Measurements from ENCODE around the gene ALG14.

The ALG14 gene

GRCh38 chr1:94980582-94981574 lies 91.9 kb downstream of the ALG14 start:
- Histone ChIP-seq H3K4me2 (ENCODE audit: low read length) (no peak overlapping the region), H3K9ac (ENCODE audit: low read length) (no peak overlapping the region), H2AFZ (ENCODE audit: low read length) (no peak overlapping the region), H3K4me3 (ENCODE audit: low read depth, low read length, poor library complexity, severe bottlenecking) (no peak overlapping the region), H3F3A (ENCODE audit: insufficient read depth, low read length) (no peaks in the 10 kb centered on the region), H3K36me3 (ENCODE audit: insufficient read depth, low read length) (no peaks in the 10 kb centered on the region), H3K27me3 (ENCODE audit: insufficient read depth, low read length) (no peaks in the 10 kb centered on the region), H3K9me3 (ENCODE audit: low read length) (no peaks in the 10 kb centered on the region), H3K79me2 (ENCODE audit: insufficient read depth, low read length) (no peaks in the 10 kb centered on the region), H4K20me1 (ENCODE audit: insufficient read depth, low read length) (no peaks in the 10 kb centered on the region), H3K9me2 (ENCODE audit: low read depth, low read length) (no peaks in the 10 kb centered on the region), H3K4me1 (ENCODE audit: insufficient read depth, low read length, severe bottlenecking) (peaks cover 10% of the 10 kb centered on the region), H3K27ac (ENCODE audit: low read depth, low read length, poor library complexity, severe bottlenecking) (no peak overlapping the region)
- TF ChIP-seq CTCF (IDR thresholded peaks at IDR 0.05; ENCODE audit: low read length) (no peak), EZH2 (IDR thresholded peaks at IDR 0.05; ENCODE audit: borderline replicate concordance, low read length) (no peak)

GRCh38 chr1:94979656-94980581 lies 92.8 kb downstream of the ALG14 start:
- TF ChIP-seq CTCF (IDR thresholded peaks at IDR 0.05; ENCODE audit: low read length) (no peak), EZH2 (IDR thresholded peaks at IDR 0.05; ENCODE audit: borderline replicate concordance, low read length) (no peak)
- Histone ChIP-seq H3K36me3 (ENCODE audit: insufficient read depth, low read length) (no peaks in the 10 kb centered on the region), H3K4me2 (ENCODE audit: low read length) (no peak overlapping the region), H3K9me3 (ENCODE audit: low read length) (no peaks in the 10 kb centered on the region), H2AFZ (ENCODE audit: low read length) (no peak overlapping the region), H3K27ac (ENCODE audit: low read depth, low read length, poor library complexity, severe bottlenecking) (no peak overlapping the region), H3K9ac (ENCODE audit: low read length) (no peak overlapping the region), H3K4me3 (ENCODE audit: low read depth, low read length, poor library complexity, severe bottlenecking) (no peak overlapping the region), H3K79me2 (ENCODE audit: insufficient read depth, low read length) (no peaks in the 10 kb centered on the region), H4K20me1 (ENCODE audit: insufficient read depth, low read length) (no peaks in the 10 kb centered on the region), H3K9me2 (ENCODE audit: low read depth, low read length) (no peaks in the 10 kb centered on the region), H3K4me1 (ENCODE audit: insufficient read depth, low read length, severe bottlenecking) (peaks cover 10% of the 10 kb centered on the region), H3F3A (ENCODE audit: insufficient read depth, low read length) (no peaks in the 10 kb centered on the region), H3K27me3 (ENCODE audit: insufficient read depth, low read length) (no peaks in the 10 kb centered on the region)

- Histone ChIP-seq H3K79me2 (ENCODE audit: insufficient read depth, low read length) (no peaks in the 10 kb centered on the region), H3K9ac (ENCODE audit: low read length) (no peak overlapping the region), H3K27me3 (ENCODE audit: insufficient read depth, low read length) (no peaks in the 10 kb centered on the region), H4K20me1 (ENCODE audit: insufficient read depth, low read length) (no peaks in the 10 kb centered on the region), H3F3A (ENCODE audit: insufficient read depth, low read length) (no peaks in the 10 kb centered on the region), H3K36me3 (ENCODE audit: insufficient read depth, low read length) (no peaks in the 10 kb centered on the region), H2AFZ (ENCODE audit: low read length) (no peak overlapping the region), H3K9me3 (ENCODE audit: low read length) (no peaks in the 10 kb centered on the region), H3K9me2 (ENCODE audit: low read depth, low read length) (no peaks in the 10 kb centered on the region), H3K4me2 (ENCODE audit: low read length) (no peak overlapping the region), H3K27ac (ENCODE audit: low read depth, low read length, poor library complexity, severe bottlenecking) (no peak overlapping the region), H3K4me1 (ENCODE audit: insufficient read depth, low read length, severe bottlenecking) (peaks cover 10% of the 10 kb centered on the region), H3K4me3 (ENCODE audit: low read depth, low read length, poor library complexity, severe bottlenecking) (no peak overlapping the region)
- TF ChIP-seq EZH2 (IDR thresholded peaks at IDR 0.05; ENCODE audit: borderline replicate concordance, low read length) = no peak
- no peak for TF ChIP-seq CTCF (IDR thresholded peaks at IDR 0.05; ENCODE audit: low read length)
These were observed 93.6 kb downstream of the ALG14 start for GRCh38 chr1:94979131-94979530.

Measured in OCI-LY1 (cell line).